Neural cell (in vitro differentiated cells): ENCODE results near the gene LDB1. TPM values are rescaled to one million over a fixed set of nuclear protein-coding genes. Genes with fewer than 3 reads are reported as not detected.

ENCODE experiments used
- H2AFZ ChIP-seq: fragments of 200-600, 300-800 bp; sonication (generic), shearing (Covaris generic); 2 replicates; pipeline ENCODE4 v1.6.0; 2014; ENCODE audit warnings: low read depth, mild to moderate bottlenecking, antibody characterized with exemption, low read length, moderate library complexity
- H3F3A ChIP-seq: fragments of 200-600 bp; shearing (Covaris generic); 2 replicates; pipeline ENCODE4 v1.6.1; 2016; ENCODE audit warnings: mild to moderate bottlenecking, moderate library complexity, mixed read lengths, antibody characterized with exemption, low read length; ENCODE audit not compliant: insufficient read depth, poor library complexity, severe bottlenecking
- H3K27ac ChIP-seq: fragments of 200-600, 300-800 bp; sonication (generic), shearing (Covaris generic); 2 replicates; pipeline ENCODE4 v1.5.1; 2014; ENCODE audit warnings: mild to moderate bottlenecking, low read length, moderate library complexity
- H3K27me3 ChIP-seq: fragments of 300-800, 200-600 bp; sonication (generic), shearing (Covaris generic); 2 replicates; pipeline ENCODE4 v1.6.0; 2014; ENCODE audit warnings: mild to moderate bottlenecking, low read depth, low read length, moderate library complexity; ENCODE audit not compliant: insufficient read depth
- H3K36me3 ChIP-seq: fragments of 300-800, 200-600 bp; sonication (generic), shearing (Covaris generic); 2 replicates; pipeline ENCODE4 v1.5.1; 2014; ENCODE audit warnings: mild to moderate bottlenecking, antibody characterized with exemption, low read length, moderate library complexity; ENCODE audit not compliant: insufficient read depth
- H3K4me2 ChIP-seq: fragments of 300-800, 200-600 bp; sonication (generic), shearing (Covaris generic); 2 replicates; pipeline ENCODE4 v1.6.0; 2014; ENCODE audit warnings: mild to moderate bottlenecking, low read length
- H3K4me3 ChIP-seq: fragments of 300-800, 200-600 bp; sonication (generic), shearing (Covaris generic); 2 replicates; pipeline ENCODE4 v1.5.1; 2014; ENCODE audit warnings: mild to moderate bottlenecking, low read length, moderate library complexity
- H3K79me2 ChIP-seq: fragments of 200-600 bp; shearing (Covaris generic); replicated peaks from 2 replicates; pipeline ENCODE4 v1.6.0; 2014; ENCODE audit warnings: mild to moderate bottlenecking, low read length, moderate library complexity; ENCODE audit not compliant: insufficient read depth
- H3K9ac ChIP-seq: fragments of 300-800, 200-600 bp; sonication (generic), shearing (Covaris generic); 2 replicates; pipeline ENCODE4 v1.6.1; 2016; ENCODE audit warnings: mild to moderate bottlenecking, low read length, mixed read lengths
- H3K9me2 ChIP-seq: fragments of 200-600 bp; shearing (Covaris generic); 2 replicates; pipeline ENCODE4 v1.6.1; 2016; ENCODE audit warnings: mild to moderate bottlenecking, low read length, mixed read lengths; ENCODE audit not compliant: insufficient read depth
- H3K9me3 ChIP-seq: fragments of 200-600, 300-800 bp; sonication (generic), shearing (Covaris generic); 2 replicates; pipeline ENCODE4 v1.6.1; 2016; ENCODE audit warnings: mild to moderate bottlenecking, mixed run types, low read length, moderate library complexity, mixed read lengths
- H4K20me1 ChIP-seq: fragments of 200-600 bp; shearing (Covaris generic); 2 replicates; pipeline ENCODE4 v1.6.1; 2016; ENCODE audit warnings: mild to moderate bottlenecking, mixed run types; ENCODE audit not compliant: insufficient read depth
- CTCF ChIP-seq: fragments of 450-650 bp; IDR thresholded peaks from 2 replicates; pipeline ENCODE4 v1.5.1; 2014; ENCODE audit warnings: antibody characterized with exemption, mild to moderate bottlenecking, moderate library complexity; ENCODE audit not compliant: poor library complexity, severe bottlenecking
- EP300 ChIP-seq: fragments of 450-650 bp; conservative IDR thresholded peaks from 2 replicates; pipeline ENCODE4 v1.6.1; 2014; ENCODE audit warnings: antibody characterized with exemption, mild to moderate bottlenecking, moderate library complexity; ENCODE audit not compliant: poor library complexity, severe bottlenecking
- EZH2 ChIP-seq: fragments of 200-600, 300-800 bp; shearing (Covaris generic), sonication (generic); IDR thresholded peaks from 2 replicates; pipeline ENCODE4 v1.6.1; 2014; ENCODE audit warnings: antibody characterized with exemption, low read length, borderline replicate concordance, mild to moderate bottlenecking; ENCODE audit not compliant: insufficient read depth, poor library complexity, severe bottlenecking
- MXI1 ChIP-seq: fragments of 450-650 bp; conservative IDR thresholded peaks from 2 replicates; pipeline ENCODE4 v1.6.1; 2014; ENCODE audit warnings: antibody characterized with exemption, mild to moderate bottlenecking; ENCODE audit not compliant: poor library complexity, severe bottlenecking
- POLR2AphosphoS5 ChIP-seq: IDR thresholded peaks from 2 replicates; pipeline ENCODE4 v1.6.1; 2012
- RAD21 ChIP-seq: fragments of 450-650 bp; conservative IDR thresholded peaks from 2 replicates; pipeline ENCODE4 v1.6.1; 2014; ENCODE audit warnings: antibody characterized with exemption, mild to moderate bottlenecking, moderate library complexity
- REST ChIP-seq: IDR thresholded peaks from 2 replicates; pipeline ENCODE4 v1.6.1; 2012; ENCODE audit warnings: borderline replicate concordance
- SMC3 ChIP-seq: fragments of 450-650 bp; conservative IDR thresholded peaks from 2 replicates; pipeline ENCODE4 v1.6.1; 2014; ENCODE audit warnings: antibody characterized with exemption, mild to moderate bottlenecking, moderate library complexity; ENCODE audit not compliant: poor library complexity
- TAF1 ChIP-seq: IDR thresholded peaks from 2 replicates; pipeline ENCODE4 v1.6.1; 2012; ENCODE audit warnings: low read depth
- polyA plus RNA-seq: library from polyadenylated mRNA; depleted of rRNA; stranded (reverse); fragments of >200 nt; gene quantifications from 2 replicates; pipeline ENCODE4 v1.2.3, GENCODE V29; 2014

LDB1 gene
- polyA plus RNA-seq, 1 donor from 2014 or later: 107 TPM

- no peak for TF ChIP-seq EZH2
- TF ChIP-seq EP300: no peak
- no peak for TF ChIP-seq CTCF
- TF ChIP-seq TAF1: no peak
- TF ChIP-seq REST: no peak
- TF ChIP-seq POLR2AphosphoS5: no peak
- no peak for TF ChIP-seq SMC3
- TF ChIP-seq RAD21: no peak
- no peak for TF ChIP-seq MXI1
- no peak overlapping the region for H3K27ac ChIP-seq
- H2AFZ ChIP-seq: no peak overlapping the region
- peaks cover 44% of the 10 kb centered on the region for H3K79me2 ChIP-seq
- H3K27me3 ChIP-seq: no peaks in the 10 kb centered on the region
- no peak overlapping the region for H3K9ac ChIP-seq
- no peaks in the 10 kb centered on the region for H3K36me3 ChIP-seq
- H3K9me3 ChIP-seq: no peaks in the 10 kb centered on the region
- H3K4me2 ChIP-seq: no peak overlapping the region
- peaks cover 18% of the 10 kb centered on the region for H4K20me1 ChIP-seq
- H3F3A ChIP-seq: no peaks in the 10 kb centered on the region
- no peaks in the 10 kb centered on the region for H3K9me2 ChIP-seq
- H3K4me3 ChIP-seq: no peak overlapping the region
These were observed 8.9 kb downstream of the LDB1 start for GRCh38 chr10:102111276-102111675.

- H2AFZ ChIP-seq: no peak overlapping the region
- no peaks in the 10 kb centered on the region for H3F3A ChIP-seq
- H3K4me2 ChIP-seq: no peak overlapping the region
- TF ChIP-seq POLR2AphosphoS5 (no peak), RAD21 (no peak)
- no peak overlapping the region for H3K27ac ChIP-seq
- H3K79me2 ChIP-seq: peaks cover 28% of the 10 kb centered on the region
- no peaks in the 10 kb centered on the region for H3K36me3 ChIP-seq
- H3K4me3 ChIP-seq: no peak overlapping the region
- H3K9ac ChIP-seq: no peak overlapping the region
- H3K9me2 ChIP-seq: no peaks in the 10 kb centered on the region
- peaks cover 18% of the 10 kb centered on the region for H4K20me1 ChIP-seq
- no peaks in the 10 kb centered on the region for H3K27me3 ChIP-seq
- no peaks in the 10 kb centered on the region for H3K9me3 ChIP-seq
These were observed 10.7 kb downstream of the LDB1 start for GRCh38 chr10:102109166-102110116.
